NCI-H2107 treated with DMSO at 0.1 percent for 48 hours (cell line): ENCODE measurements around the gene TRAF3.
A peak's percentile ranks its signal among the peaks of the same experiment; 100 is the strongest.

Source experiments
- DNase-seq: peaks from one replicate; lab custom pipeline; 2025; ENCODE audit not compliant: unreplicated experiment; lab: John Stamatoyannopoulos, UW

TRAF3 gene, protein sequence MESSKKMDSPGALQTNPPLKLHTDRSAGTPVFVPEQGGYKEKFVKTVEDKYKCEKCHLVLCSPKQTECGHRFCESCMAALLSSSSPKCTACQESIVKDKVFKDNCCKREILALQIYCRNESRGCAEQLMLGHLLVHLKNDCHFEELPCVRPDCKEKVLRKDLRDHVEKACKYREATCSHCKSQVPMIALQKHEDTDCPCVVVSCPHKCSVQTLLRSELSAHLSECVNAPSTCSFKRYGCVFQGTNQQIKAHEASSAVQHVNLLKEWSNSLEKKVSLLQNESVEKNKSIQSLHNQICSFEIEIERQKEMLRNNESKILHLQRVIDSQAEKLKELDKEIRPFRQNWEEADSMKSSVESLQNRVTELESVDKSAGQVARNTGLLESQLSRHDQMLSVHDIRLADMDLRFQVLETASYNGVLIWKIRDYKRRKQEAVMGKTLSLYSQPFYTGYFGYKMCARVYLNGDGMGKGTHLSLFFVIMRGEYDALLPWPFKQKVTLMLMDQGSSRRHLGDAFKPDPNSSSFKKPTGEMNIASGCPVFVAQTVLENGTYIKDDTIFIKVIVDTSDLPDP

DNA sequence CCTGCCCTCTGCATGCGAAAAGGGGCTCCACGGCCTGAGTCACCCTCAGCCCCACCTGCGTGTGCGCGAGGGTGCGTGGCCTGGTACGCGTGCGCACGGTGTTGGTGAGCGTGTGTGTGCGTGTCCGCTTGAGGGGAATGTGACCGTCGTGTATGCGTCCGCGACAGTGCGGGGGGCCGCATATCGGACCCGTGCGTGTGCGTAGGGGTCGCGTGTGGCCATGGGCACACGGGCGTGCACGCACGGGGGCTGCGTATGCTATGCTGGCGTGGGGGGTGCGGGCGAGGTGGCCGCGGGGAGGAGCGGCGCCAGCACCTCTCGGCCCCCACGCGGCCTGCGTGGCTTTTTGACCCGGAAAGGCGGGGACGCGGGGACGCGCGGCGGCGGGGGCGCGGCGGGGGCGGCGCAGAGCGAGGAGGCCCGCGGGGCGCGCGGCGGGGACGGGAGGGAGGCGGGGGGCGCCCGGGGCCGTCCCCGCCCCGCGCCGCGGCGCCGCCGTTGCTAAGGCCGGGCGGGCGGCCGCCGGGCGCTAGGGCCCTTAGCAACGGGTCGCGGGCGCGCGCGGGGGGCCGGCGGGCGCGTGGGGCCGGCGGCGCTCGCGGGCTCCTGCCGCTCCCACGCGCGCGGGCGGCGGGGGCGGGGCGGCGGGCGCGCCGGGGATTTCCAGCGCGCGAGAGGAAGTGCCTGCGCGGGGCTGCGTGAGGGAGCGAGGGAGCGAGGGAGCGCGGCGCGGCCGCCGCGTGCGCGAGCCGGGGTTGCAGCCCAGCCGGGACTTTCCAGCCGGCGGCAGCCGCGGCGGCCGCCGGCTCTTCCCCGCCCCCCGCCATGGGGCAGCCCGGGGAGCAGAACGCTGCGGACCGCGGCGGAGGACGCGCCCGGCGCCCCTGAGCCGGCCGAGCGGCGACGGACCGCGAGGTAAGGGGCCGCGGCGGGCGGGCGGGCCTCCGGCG is at the start of gene TRAF3:
TRAF3 (plus strand) TSS at position 689 of the 950 bp plus-strand sequence. CDS start 92,753 bp downstream, outside the sequence.
- DNase-seq = no peak

DNA sequence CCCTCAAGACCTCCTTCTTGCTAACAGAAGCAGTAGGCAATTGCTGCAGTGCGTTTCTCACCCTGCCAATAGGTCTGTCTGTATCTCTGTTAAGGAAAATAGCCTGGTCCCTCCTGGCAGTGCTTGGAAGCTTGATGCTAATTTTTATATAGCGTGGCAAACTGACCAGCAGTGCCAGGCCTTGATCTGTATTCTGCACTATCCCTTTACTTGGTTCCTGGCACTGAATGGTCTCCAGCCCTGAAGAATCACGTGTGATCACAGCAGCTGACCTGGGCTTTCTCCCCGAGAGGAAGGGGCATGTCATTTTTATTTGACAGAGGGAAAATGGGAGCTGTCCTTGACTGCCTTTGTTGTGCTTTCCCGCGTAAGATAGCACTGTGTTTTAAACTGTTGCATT is 48.7 kb upstream of the TRAF3 start:
- DNase-seq = no peak

DNA sequence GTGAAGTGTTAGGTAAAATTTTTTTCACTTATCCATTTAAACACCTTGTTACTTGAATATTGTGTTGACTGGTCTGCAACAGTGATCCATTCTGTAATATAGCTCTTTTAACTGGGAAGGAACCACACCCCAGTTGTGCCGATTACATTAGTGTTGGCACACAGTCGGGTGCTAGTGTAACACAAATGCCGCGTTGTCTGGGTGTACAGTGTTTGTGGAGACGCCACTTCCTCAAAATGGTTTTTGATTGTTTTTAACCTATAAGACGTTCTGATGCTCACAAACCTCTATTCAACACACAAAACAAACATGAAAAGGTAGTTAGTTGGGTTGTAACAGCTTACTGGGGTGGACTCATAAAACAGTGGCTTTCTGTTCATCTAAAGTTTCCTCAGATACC is 48.0 kb upstream of the TRAF3 start:
- no peak for DNase-seq

DNA sequence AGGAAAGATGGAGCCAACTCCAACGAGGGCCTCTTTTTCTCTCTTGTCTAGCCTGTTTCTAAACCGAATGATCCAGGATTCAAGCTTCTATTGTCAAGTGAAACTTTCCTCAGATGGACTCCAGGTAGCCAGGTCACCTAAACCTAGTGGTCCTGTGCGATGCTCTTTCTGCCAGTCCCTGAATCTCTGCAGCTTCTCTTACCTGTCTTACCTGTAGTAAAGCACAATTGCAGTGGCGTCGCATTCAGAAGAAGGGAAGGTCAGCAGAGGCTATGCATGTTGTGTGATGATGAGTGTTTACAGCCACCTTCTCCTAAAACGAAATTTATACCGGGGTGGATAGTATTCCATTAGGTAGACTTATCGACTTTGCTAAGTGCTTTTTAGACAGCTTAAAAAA is 47.4 kb upstream of the TRAF3 start:
- DNase-seq = no peak

DNA sequence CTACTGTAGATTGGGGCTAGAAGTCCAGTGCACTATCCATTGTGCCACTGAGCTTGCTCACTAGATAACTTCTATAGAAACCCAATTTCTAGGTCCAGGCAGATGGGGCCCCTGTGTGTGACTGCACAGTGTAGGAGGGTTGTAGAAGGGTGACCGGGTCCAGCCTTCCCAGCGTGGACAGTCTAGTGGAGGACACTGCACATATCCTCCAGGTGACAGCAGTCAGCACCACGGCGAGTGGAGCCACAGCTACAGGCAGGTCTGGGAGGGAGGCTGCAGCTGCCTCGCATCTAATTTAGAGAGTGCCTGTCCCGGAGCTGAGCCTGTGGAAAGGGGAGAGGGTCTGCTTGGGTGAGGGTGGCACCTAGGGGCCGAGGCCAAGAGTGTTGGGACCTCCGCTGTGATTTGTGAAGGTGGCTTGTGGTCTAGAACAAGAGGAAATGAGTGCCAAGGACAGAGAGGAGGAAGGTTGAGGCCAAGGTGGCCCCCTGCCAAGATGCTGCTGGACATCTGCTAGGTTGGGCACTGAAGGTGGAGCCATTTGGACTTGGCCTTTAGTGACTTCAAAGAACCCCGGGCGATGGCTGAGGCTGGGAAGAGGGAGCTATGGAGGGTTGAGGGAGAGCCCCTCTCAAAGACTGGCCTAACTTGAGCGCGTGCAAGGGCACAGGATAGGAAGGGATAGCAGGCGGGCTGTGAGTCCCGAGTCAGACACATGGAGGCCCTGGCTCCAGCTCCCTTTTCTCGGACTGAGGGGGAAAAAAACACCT is 46.0 kb upstream of the TRAF3 start:
- DNase-seq = no peak

DNA sequence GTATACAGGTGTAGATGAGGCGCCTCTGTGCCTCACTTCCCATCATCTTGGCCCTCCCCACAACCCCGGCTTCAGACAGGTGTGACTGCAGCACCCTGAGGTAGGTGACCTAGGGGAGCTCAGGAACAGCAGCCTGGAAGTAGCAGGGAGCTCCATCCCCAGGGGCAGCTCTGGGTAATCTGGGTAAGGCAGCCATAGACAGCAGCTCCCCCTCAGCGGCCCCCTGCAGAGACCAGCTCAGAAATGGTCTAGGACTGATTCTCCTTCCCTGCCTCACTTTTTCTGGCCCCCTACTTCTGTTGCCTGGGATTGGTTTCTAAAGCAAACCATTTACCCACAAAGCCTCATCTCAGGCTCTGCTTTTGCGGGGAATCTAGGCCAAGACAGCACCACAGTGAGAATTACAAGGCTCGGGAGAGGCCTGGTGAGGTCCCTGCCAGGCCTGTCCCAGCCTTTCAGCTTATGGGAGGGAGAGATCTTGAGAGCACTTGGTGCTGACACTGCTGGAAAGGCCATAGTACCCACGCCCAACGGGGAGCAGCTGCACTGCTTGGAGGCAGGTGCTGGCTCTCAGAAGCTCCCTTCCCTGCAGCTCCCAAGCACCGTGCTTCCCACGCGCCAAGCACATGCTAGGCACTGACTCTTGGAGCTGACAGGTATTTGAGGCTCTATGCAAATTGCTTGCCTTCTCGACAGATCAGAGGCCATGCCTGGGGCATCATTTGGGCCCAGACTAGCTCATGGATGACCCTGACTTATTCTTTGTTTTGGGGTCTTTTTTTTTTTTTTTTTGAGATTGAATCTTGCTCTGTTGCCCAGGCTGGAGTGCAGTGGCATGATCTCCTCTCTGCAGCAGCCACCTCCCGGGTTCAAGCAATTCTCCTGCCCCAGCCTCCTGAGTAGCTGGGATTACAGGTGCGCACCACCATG is 45.1 kb upstream of the TRAF3 start:
- DNase-seq = no peak

DNA sequence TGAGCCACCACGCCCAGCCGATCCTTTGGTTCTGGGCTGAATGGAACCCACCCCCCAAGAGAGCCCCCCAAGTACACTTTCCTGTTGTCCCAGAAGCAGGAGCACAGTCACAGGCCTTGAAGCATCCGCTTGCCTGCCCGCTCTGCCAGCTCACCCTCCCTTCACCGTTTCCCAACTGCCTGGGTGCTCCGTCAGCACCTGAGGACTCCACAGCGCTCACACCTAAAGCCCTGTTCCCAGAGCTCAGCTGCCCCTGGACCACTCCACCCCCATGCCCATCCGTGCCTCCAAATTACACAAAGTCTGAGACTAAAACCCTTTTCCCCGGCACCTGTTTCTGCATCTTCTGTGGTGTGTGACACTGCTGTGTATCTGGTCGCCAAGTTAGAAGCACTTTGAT is 44.3 kb upstream of the TRAF3 start:
- DNase-seq = no peak

DNA sequence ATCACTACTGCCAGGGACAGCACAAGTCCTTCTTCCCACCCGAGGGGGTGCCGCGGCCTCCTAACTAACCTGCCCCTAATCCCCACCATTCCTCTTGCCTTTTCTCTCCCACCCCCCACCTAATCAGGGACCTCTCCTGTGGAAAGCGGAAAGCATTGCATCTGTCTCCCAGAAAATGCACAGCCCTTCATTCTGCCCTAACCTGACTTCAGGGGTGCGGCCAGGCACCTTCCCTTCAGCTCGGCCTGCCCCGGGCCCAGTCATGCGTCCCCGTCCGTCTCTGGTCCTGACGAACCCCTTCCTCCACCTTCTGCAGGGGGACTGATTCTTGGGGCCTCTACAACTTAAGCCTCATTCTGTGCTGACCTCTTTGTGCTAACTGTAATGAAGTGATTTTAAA is 43.9 kb upstream of the TRAF3 start:
- no peak for DNase-seq

DNA sequence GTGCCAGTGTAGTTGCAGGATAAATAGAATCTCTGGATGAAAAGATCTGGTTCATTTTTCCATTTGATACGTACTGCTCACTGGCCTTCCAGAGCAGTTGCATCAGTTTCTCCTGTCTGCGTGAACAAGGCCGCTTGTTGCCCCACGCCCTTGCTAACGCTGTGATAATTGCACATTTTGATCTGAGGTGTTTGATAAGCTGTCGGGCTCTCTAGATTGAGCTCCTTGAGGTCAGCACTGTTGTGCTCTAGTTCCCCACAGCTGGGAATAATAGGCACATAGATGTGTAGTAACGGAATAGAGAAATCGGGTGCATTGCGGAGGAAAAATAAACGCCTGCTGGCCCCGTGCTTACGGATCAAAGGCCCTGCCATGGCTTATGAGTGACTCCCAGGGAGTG is 42.8 kb upstream of the TRAF3 start:
- DNase-seq = no peak

DNA sequence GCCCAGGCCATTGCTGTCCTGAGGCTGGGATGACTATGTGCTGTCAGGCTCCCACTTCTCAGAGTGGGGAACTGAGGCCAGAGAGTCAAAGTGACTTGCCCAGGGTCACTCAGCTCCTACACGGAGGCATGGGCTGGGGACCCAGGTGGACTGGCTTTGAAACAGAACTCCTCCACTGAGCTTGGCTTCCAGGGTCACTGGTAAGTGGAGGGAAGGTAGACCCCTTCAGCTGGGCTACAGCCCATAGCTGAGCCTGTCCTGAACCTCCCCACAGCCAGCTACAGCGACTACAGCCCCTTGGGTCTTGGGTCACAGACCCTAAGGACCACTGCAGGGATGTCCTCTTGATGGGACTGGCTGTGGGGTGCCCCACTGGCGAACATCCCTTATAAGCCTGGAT is 40.3 kb upstream of the TRAF3 start:
- no peak for DNase-seq

DNA sequence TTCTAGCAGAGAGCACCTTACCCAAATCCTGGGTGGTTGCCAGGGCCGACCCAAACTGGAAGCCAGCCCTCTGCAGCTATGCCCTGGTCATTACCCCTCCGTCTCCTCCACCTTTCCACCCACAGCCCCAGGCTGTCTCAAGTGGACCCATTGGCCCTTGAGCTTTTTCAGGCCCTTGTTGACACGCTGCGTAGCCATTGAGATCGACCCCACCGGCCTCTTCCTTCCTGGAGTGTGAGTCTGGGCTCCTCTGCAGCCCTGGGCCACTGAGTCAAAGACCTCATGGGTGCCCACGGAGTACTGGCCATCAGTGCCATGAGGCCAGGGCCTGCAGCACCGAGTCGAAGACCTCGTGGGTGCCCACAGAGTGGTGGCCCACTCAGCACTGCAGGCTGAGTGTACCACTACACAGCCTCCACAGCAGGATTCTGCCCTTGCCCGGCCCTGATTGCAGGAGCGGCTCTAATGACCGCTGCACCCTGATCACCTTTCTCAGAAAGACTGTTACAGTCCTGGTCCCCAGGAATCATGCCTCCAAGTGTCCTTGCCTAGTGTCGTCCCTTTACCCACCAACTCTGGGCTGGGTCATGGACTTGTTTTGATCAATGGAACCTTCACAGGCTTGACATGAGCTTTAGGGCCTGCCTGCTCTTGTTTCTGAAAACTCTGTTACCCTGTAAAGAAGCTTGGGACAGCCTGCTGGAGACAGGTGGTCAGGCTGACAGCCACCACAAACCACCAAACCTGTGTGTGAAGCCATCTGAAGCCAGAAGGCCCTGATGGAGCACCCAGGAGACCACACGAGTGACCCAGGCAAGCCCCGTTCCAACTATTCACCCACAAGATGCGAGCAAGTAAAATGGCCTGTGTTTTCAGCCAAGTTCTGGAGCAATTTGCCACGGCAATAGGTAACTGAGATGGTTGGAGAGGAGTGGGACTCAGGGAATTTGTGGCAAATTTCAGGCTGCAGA is 39.6 kb upstream of the TRAF3 start:
- DNase-seq = no peak

DNA sequence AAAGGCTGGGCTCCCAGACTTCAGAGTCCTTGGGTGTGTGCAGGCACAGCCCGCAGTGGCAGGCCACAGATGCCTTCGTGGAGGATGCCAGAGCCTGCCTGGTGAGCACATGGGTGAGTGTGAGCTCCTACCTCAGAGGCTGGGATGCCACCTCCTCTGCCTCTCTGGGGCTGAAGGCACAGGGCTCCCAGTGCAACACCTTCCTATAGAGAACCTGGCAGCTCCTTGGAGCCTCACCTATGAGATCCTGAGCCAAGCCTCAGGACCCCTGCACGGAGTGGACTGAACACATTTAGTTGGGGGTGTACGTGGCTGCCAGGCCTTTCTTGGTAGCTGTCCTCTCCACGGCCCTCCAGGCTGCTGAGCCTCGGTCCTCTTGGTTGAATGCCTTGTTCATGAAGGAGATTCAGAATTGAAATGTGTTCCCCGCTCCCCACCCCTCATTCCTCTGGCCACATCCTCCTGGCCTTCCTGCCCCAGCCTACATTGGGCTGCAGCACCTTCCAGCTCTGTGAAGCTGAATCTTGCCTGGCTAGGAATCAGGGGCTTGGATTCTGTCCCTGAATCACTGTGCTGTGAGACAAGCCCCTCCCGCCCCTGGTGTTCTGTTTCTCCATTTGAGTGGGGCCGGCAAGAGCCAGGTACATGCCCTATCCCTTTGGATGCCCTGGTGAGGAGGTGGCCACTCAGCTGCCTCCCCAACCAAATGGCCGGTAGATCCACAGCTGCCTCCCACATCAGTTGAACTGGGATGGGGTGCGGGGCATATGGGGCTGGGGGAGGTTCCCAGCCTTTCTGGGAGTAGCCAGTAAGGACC is 38.7 kb upstream of the TRAF3 start:
- no peak for DNase-seq

DNA sequence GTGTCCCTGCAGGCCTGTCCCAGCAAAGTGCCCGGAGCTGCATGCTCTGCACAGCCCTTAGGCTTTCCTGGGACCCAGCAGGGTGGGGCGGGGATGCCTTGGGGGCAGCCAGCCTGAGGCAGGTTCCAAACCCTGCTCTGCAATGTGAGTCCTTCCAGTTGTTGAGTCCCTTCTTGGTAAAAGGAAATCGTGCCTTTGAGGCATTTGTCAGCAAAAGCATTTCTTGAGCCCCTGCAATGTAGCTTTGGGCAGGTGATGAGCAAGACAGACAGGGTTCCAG is 38.1 kb upstream of the TRAF3 start:
- DNase-seq = no peak

DNA sequence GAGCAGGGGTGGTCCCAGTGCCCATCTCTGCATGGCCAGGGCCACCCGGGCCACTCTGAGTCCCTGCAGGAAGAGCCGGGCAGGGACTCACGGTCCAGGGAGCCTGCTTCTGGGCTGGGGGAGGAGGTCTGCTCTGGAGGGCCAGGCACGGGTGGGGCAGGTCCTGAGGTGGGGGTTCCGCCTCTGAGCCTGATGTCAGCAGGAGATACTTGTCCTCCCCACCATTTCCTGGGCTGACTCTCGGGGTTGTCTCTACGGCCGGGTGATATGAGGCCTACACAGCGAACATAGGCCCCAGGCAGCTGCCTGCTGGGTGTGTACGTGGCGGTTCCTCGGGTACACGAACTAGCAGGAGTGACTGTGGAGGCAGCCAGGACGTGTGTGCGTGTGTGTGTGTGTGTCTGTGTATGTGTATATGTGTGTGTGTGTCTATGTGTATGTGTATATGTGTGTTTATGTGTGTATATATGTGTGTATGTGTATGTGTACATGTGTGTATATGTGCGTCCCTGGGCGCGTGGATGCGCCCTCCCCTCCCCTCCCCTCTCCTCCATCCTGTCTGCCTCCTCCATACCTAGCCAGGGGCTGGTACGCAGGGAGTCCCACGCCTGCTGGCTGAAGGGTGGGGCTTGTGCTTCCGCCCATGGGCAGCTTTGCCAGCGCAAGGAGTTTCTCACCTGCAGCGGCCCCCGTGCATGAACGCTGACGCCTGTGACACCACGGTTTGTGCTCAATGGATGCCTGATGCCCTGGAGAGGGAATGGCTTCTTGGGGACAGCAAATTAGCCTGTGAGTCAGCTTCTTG is 30.4 kb upstream of the TRAF3 start:
- no peak for DNase-seq

DNA sequence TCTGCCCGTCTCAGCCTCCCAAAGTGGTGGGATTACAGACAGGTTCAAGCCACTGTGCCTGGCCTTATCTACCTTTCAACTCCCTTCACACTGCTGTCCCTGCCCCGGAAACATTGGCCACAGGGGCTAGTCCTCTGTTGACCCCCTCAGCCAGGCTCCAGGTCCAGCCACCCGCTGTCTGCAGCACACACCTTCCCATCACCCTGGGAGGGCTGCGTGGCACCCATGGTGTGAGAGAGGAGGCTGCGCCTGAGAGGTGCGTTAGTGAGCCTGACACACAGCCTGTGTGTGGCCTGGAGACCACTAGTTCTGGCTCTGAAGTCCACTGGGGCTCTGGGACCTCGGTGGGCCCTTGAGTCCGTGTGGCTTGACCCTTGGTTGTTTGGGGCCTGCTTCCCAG is 28.4 kb upstream of the TRAF3 start:
- DNase-seq = no peak

DNA sequence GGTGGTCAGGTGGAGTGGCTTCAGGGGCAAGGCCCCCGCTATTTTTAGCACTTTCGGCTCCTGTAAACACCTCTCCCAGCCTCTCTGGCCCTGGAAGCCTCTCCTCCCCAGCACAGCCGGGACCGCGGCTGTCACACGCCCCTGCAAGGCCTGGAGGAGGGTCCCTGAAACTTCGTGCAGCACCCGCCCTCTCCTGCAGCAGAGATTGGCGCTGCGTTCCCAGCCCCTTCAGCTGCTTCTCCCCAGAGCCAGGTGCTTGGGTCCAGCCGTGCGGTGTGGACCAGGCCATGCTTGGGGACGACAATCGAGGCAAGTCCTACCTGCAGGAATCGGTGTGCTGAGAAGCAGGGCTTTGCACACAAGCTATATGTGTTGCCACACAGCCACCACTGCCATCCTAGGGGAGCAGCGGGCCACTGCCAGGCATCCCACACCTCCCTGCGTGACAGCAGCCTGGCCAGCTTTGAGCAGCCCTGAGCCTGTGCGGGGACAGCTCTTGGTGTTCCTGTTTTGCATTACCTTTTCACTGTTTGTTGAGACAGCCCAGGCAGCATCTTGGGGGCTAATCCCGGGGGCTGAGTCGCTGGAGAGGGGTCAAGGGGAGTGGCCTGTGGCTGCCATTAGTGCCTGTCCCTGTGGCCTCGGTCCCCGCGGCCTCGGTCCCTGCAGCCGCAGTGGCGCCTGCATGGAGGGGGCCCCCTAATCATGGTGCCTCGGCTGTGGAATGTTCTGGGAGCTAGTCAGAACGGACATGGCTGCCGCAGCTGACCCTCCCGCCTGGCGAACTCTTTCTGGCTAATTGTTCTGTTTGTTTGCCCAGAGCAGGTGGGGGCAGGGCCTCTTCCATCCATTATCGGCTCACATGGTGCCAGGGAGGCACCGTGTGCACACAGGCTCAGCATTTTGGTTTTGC is 27.6 kb upstream of the TRAF3 start:
- peak; percentile 16 for DNase-seq
